Peyer's patch (tissue), 4 donors: ENCODE results near the gene TMEM132D. TPM values are rescaled to one million over a fixed set of nuclear protein-coding genes. Genes with fewer than 3 reads are reported as not detected.

Experiments
- DNase-seq, 3 donors: peaks; one replicate each; pipeline ENCODE4 v3.0.0-alpha.2; 2017 to 2019
- H3K27ac ChIP-seq, 4 donors: fragments of 200-600 bp; sonication (generic); one replicate each; pipeline ENCODE4 v1.5.1; 2016 to 2019
- H3K27me3 ChIP-seq, 2 donors: fragments of 200-600 bp; sonication (generic); one replicate each; pipeline ENCODE4 v1.5.1; 2019
- H3K36me3 ChIP-seq, 3 donors: fragments of 200-600 bp; sonication (generic); one replicate each; pipeline ENCODE4 v1.5.1; 2016 to 2019
- H3K4me1 ChIP-seq, 4 donors: fragments of 200-600 bp; sonication (generic); one replicate each; pipeline ENCODE4 v1.5.1; 2016 to 2019
- H3K4me3 ChIP-seq, 4 donors: fragments of 200-600 bp; sonication (generic); 1 replicate in 3 of 4; 2 replicates in 1 of 4; pipeline ENCODE4 v1.5.1; 2016 to 2019; ENCODE audit warnings: mild to moderate bottlenecking in 1 of 4
- H3K9me3 ChIP-seq, 4 donors: fragments of 200-600 bp; sonication (generic); one replicate each; pipeline ENCODE4 v1.5.1; 2016 to 2019; ENCODE audit warnings: mild to moderate bottlenecking in 1 of 4
- POLR2A ChIP-seq, 2 donors: fragments of 450-650 bp; IDR thresholded peaks; one replicate each; pipeline ENCODE4 v1.5.1; 2017; ENCODE audit warnings: antibody characterized with exemption in 2 of 2, mild to moderate bottlenecking in 2 of 2, moderate library complexity in 2 of 2
- total RNA-seq, 4 donors: library from RNA; depleted of rRNA; stranded (reverse); fragments of >200 nt; gene quantifications; one replicate each; pipeline ENCODE4 v1.1.0, GENCODE V29; 2016
- TF ChIP-seq, protein P1 (sequence below), 6 experiments: fragments of 450-650 bp in 4 of 6; fragments of 200-600 bp in 2 of 6; sonication (generic) in 1 of 6; IDR thresholded peaks; one replicate each; pipeline ENCODE4 v1.5.1; 2017 to 2019; ENCODE audit warnings: antibody characterized with exemption in 6 of 6, mild to moderate bottlenecking in 3 of 6, moderate library complexity in 1 of 6

Gene TMEM132D
- total RNA-seq, 4 donors from 2014 or later = 0.27 to 1.7 (median 0.41) TPM

DNA sequence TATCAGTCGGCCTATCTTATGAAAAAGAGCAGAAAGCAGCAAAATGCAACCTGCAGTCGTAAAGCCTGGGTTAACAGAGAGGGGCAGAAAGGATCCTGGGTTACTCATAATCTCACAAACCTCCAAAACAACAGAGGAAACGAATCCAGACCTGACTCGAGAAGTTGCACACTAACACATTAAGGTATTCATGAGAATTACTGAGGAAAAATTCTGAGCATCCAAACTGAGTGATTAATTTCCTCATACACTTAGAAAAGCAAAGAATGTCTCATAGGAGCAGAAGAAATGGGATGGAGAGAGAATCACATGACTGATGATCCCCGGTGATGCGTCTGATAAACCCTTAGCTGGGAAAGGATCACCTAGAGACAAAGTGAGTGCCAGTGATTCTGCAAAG is 272.5 kb downstream of the TMEM132D start:
- TF ChIP-seq, protein P1, sequence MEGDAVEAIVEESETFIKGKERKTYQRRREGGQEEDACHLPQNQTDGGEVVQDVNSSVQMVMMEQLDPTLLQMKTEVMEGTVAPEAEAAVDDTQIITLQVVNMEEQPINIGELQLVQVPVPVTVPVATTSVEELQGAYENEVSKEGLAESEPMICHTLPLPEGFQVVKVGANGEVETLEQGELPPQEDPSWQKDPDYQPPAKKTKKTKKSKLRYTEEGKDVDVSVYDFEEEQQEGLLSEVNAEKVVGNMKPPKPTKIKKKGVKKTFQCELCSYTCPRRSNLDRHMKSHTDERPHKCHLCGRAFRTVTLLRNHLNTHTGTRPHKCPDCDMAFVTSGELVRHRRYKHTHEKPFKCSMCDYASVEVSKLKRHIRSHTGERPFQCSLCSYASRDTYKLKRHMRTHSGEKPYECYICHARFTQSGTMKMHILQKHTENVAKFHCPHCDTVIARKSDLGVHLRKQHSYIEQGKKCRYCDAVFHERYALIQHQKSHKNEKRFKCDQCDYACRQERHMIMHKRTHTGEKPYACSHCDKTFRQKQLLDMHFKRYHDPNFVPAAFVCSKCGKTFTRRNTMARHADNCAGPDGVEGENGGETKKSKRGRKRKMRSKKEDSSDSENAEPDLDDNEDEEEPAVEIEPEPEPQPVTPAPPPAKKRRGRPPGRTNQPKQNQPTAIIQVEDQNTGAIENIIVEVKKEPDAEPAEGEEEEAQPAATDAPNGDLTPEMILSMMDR (IDR thresholded peaks at IDR 0.05) = no peak
- no peak for TF ChIP-seq POLR2A (IDR thresholded peaks at IDR 0.05)
- H3K27me3 ChIP-seq = no peaks in the 10 kb centered on the region
- H3K4me1 ChIP-seq = no peaks in the 10 kb centered on the region
- H3K36me3 ChIP-seq = no peaks in the 10 kb centered on the region
- DNase-seq = no peak
- no peaks in the 10 kb centered on the region for H3K9me3 ChIP-seq
- no peak overlapping the region for H3K4me3 ChIP-seq
- H3K27ac ChIP-seq = no peak overlapping the region

DNA sequence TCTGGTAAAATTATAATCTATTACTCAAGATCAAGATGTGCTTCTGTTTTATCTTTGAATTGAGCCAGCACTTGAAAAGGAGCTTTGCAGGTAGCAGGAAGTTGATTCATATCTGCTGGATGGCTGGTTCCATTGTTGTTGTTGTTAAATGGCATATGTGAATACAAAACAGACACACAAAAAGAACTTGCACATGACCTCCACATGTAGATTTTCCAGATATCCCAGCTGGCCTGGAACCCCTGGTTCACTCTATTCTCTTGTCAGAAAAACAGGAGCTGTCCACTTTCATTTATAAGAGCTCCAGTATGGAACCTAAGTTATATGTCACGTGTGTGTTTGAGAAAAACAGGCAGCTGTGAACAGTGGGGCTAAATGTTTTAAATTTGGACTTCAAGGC is 273.9 kb downstream of the TMEM132D start:
- TF ChIP-seq POLR2A (IDR thresholded peaks at IDR 0.05) = no peak
- TF ChIP-seq, protein P1 (IDR thresholded peaks at IDR 0.05) = no peak
- no peaks in the 10 kb centered on the region for H3K9me3 ChIP-seq
- H3K4me3 ChIP-seq = no peak overlapping the region
- H3K27ac ChIP-seq = no peak overlapping the region
- DNase-seq = no peak
- no peaks in the 10 kb centered on the region for H3K27me3 ChIP-seq
- H3K4me1 ChIP-seq = no peaks in the 10 kb centered on the region
- no peaks in the 10 kb centered on the region for H3K36me3 ChIP-seq

DNA sequence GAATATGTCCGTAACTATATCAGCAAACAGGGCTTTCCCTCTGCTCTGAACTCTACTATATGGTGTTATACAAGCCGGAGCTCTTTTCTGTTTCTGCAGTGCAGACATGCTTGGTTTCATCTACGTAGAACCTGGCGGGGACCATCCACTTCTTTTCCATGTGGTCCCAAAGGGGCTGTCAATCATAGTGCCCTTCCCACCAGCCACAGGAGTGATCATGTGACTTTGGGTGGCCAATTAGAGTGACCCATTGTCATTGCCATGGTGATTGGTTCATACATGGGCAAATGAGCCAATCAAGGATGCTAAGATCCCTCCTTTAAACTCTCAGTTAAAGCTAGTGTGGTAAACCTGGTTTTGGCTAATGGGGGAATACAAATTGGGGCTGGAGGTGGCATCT is 281.3 kb downstream of the TMEM132D start:
- Histone ChIP-seq H3K27ac (no peak overlapping the region), H3K36me3 (no peaks in the 10 kb centered on the region), H3K4me1 (no peaks in the 10 kb centered on the region), H3K4me3 (no peak overlapping the region), H3K9me3 (no peaks in the 10 kb centered on the region), H3K27me3 (no peaks in the 10 kb centered on the region)
- DNase-seq = no peak
- TF ChIP-seq POLR2A (IDR thresholded peaks at IDR 0.05) = no peak
- TF ChIP-seq, protein P1 (IDR thresholded peaks at IDR 0.05) = no peak

DNA sequence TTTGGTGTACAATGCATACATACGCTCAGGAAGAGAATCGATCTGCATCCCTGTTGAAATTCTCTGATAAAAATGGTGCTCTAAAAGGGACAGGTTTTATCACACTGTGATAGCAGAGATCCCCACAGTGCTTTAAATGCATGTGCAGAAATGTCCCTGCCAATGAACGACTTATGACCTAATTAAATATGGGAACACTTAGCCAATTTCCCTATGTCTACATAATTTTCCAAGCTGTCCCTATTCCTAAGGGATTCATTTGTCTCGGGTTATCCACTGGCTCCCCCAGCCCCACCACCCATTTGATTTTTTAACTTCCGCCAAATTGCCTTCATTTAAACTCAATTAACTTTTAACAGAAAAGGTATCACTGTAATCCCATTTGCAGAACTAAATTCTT is 284.6 kb downstream of the TMEM132D start:
- TF ChIP-seq POLR2A (IDR thresholded peaks at IDR 0.05) = no peak
- TF ChIP-seq, protein P1 (IDR thresholded peaks at IDR 0.05) = no peak
- DNase-seq = no peak
- no peaks in the 10 kb centered on the region for H3K27me3 ChIP-seq

DNA sequence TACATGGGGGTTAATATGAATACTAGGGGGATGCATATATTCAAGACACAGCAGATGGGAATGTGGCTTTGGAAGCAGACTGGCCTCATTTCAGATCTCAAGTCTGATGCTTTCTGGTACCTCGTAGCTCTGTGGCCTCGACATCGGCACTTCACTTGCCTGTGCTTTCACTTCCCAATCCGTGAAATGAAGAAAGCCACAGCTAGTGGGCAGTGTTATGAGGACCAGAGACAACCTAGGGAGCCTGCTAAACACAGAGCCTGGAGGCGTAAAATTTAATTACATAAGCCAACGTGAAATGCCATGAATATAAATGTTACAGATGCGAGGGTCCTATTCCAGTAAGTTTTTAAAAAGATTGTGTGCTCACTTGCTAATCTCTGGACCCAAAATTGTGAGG is 286.0 kb downstream of the TMEM132D start:
- no peak for TF ChIP-seq POLR2A (IDR thresholded peaks at IDR 0.05)
- TF ChIP-seq, protein P1 (IDR thresholded peaks at IDR 0.05) = no peak
- DNase-seq = no peak
- no peaks in the 10 kb centered on the region for H3K9me3 ChIP-seq
- no peak overlapping the region for H3K4me3 ChIP-seq
- H3K4me1 ChIP-seq = no peaks in the 10 kb centered on the region
- H3K27ac ChIP-seq = no peak overlapping the region
- no peaks in the 10 kb centered on the region for H3K27me3 ChIP-seq
- H3K36me3 ChIP-seq = no peaks in the 10 kb centered on the region

More for the DNA sequence above, 284.6 kb downstream of the TMEM132D start:
- no peaks in the 10 kb centered on the region for H3K9me3 ChIP-seq
- no peak overlapping the region for H3K27ac ChIP-seq
- H3K36me3 ChIP-seq = no peaks in the 10 kb centered on the region
- no peak overlapping the region for H3K4me3 ChIP-seq
- H3K4me1 ChIP-seq = no peaks in the 10 kb centered on the region

DNA sequence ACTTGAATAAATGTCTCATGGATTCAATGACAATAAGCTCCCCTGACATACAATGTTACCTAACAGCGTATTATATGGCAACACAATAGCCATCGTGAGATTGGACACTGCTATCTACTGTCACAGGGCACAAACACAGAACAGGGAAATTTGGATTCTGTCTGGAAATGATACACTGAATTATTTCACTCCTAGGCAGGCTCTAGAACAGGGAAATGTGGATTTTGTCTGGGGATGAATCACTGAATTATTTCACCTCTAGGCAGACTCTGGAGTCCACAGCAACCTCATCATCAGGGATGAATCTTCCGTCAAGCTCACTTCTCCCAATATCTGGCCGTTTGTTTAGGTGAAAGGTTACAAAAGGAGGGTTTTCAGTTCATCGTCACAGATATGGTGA is 288.8 kb downstream of the TMEM132D start:
- no peak overlapping the region for H3K27ac ChIP-seq
- H3K9me3 ChIP-seq = no peaks in the 10 kb centered on the region
- H3K27me3 ChIP-seq = no peaks in the 10 kb centered on the region
- H3K4me3 ChIP-seq = no peak overlapping the region
- TF ChIP-seq POLR2A (IDR thresholded peaks at IDR 0.05) = no peak
- TF ChIP-seq, protein P1 (IDR thresholded peaks at IDR 0.05) = no peak
- no peaks in the 10 kb centered on the region for H3K36me3 ChIP-seq
- DNase-seq = no peak
- H3K4me1 ChIP-seq = no peaks in the 10 kb centered on the region
